Astrocyte (in vitro differentiated cells and primary cell): ENCODE data around the gene RELN.

Experiments used
- EZH2 ChIP-seq: IDR thresholded peaks from 2 replicates; pipeline ENCODE4 v1.6.1; 2012; ENCODE audit warnings: mild to moderate bottlenecking, low read length, inconsistent platforms; ENCODE audit not compliant: insufficient read depth
- TF ChIP-seq, protein P1 (sequence below): IDR thresholded peaks from 2 replicates; pipeline ENCODE4 v1.5.1; 2011; ENCODE audit warnings: low read depth, mild to moderate bottlenecking, inconsistent platforms, low read length, moderate library complexity; ENCODE audit not compliant: insufficient read depth

- TF ChIP-seq, protein P1, sequence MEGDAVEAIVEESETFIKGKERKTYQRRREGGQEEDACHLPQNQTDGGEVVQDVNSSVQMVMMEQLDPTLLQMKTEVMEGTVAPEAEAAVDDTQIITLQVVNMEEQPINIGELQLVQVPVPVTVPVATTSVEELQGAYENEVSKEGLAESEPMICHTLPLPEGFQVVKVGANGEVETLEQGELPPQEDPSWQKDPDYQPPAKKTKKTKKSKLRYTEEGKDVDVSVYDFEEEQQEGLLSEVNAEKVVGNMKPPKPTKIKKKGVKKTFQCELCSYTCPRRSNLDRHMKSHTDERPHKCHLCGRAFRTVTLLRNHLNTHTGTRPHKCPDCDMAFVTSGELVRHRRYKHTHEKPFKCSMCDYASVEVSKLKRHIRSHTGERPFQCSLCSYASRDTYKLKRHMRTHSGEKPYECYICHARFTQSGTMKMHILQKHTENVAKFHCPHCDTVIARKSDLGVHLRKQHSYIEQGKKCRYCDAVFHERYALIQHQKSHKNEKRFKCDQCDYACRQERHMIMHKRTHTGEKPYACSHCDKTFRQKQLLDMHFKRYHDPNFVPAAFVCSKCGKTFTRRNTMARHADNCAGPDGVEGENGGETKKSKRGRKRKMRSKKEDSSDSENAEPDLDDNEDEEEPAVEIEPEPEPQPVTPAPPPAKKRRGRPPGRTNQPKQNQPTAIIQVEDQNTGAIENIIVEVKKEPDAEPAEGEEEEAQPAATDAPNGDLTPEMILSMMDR = no peak
- TF ChIP-seq EZH2 = no peak
These were observed 23.4 kb upstream of the RELN start for GRCh38 chr7:104012835-104013234.
